LNCaP clone FGC (cell line): Measurements from ENCODE around the gene TFPI.

Experiments used
- DNase-seq: peaks from one replicate; pipeline ENCODE4 v3.0.0-alpha.2; 2011; ENCODE audit warnings: low read depth
- H3K4me3 ChIP-seq: 2 replicates; pipeline ENCODE4 v1.5.1; 2011; ENCODE audit warnings: mild to moderate bottlenecking, low read depth, low read length, control low read depth
- CTCF ChIP-seq: IDR thresholded peaks from 2 replicates; pipeline ENCODE4 v1.5.1; 2012; ENCODE audit warnings: mild to moderate bottlenecking; ENCODE audit not compliant: control insufficient read depth, insufficient read depth; ENCODE audit errors: extremely low read depth

The TFPI gene

GRCh38 chr2:187446711-187447110, 107.5 kb downstream of the TFPI start:
- H3K4me3 ChIP-seq: no peak overlapping the region
- no peak for TF ChIP-seq CTCF

DNA sequence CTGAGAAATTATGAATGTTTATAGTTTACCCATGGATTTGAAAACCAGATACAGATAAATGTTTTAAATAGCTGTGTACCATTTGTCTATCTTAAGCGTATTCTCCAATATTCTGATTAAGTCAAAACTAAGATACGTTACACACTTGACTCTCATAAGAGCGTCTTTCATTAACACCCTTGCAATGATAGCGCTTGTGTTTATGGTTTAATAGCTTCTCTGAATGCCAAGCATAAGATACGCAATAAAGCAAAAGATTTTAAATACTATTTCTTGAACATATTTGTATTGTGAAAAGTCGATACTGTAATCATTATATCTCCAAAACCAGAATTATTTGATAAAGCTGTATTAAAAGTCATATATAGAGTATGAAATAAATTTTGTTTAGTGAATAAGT, 109.2 kb downstream of the TFPI start:
- DNase-seq: no peak
- no peak for TF ChIP-seq CTCF
- H3K4me3 ChIP-seq: no peak overlapping the region

More at GRCh38 chr2:187446711-187447110, 107.5 kb downstream of the TFPI start:
- no peak for DNase-seq

- TF ChIP-seq CTCF: no peak
- no peak overlapping the region for H3K4me3 ChIP-seq
- no peak for DNase-seq
These were observed 111.5 kb downstream of the TFPI start for GRCh38 chr2:187442778-187443177.

GRCh38 chr2:187442378-187442777, 111.9 kb downstream of the TFPI start:
- no peak for TF ChIP-seq CTCF
- no peak overlapping the region for H3K4me3 ChIP-seq

GRCh38 chr2:187440101-187440675, 114.0 kb downstream of the TFPI start:
- no peak for DNase-seq
- H3K4me3 ChIP-seq: no peak overlapping the region
- no peak for TF ChIP-seq CTCF

More at GRCh38 chr2:187442378-187442777, 111.9 kb downstream of the TFPI start:
- no peak for DNase-seq

DNA sequence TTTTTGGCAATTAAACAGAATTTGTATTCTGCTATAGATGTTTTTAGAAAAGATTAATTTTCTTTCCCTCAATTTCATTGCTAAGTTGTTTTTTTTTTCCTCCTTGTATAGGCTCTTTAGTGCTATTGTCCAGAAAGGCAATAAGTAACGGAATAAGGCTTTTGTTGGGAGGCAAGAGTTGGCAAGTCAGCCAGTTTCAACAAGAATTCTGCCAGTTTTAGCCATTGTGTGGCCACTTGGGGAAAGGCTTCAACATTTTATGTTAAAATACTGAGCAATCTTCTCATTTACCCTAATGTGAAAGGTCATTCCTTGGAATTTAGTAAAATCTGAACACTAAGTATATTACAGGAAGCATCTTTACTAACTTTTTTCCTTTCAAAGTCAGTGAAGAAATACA, 115.8 kb downstream of the TFPI start:
- TF ChIP-seq CTCF: no peak
- no peak overlapping the region for H3K4me3 ChIP-seq
- no peak for DNase-seq

DNA sequence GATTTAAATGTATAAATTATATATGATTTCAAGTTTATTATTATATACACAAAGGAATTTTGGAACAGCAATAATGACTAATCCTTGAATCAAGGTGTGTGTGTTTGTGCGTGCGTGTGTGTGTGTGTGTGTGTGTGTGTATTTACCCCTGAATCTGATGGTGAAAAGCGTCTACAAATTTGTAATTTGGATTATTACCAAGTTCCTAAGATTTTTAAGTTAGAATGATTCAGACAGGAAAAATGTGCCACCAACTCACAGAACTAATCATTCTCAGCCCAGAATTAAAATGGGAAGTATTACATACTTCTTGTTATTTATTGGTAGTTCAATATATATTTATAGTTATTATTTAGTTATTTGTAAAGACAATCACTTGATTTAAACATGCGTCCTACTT, 118.5 kb downstream of the TFPI start:
- DNase-seq: no peak
- TF ChIP-seq CTCF: no peak
- H3K4me3 ChIP-seq: no peak overlapping the region
